ENCODE data around the gene RNF180. TPM values are rescaled to one million over a fixed set of nuclear protein-coding genes. Genes with fewer than 3 reads are reported as not detected.

The RNF180 gene
- total RNA-seq, 1 donor from 2014 or later = 8.6 TPM

- TF ChIP-seq, protein P1, sequence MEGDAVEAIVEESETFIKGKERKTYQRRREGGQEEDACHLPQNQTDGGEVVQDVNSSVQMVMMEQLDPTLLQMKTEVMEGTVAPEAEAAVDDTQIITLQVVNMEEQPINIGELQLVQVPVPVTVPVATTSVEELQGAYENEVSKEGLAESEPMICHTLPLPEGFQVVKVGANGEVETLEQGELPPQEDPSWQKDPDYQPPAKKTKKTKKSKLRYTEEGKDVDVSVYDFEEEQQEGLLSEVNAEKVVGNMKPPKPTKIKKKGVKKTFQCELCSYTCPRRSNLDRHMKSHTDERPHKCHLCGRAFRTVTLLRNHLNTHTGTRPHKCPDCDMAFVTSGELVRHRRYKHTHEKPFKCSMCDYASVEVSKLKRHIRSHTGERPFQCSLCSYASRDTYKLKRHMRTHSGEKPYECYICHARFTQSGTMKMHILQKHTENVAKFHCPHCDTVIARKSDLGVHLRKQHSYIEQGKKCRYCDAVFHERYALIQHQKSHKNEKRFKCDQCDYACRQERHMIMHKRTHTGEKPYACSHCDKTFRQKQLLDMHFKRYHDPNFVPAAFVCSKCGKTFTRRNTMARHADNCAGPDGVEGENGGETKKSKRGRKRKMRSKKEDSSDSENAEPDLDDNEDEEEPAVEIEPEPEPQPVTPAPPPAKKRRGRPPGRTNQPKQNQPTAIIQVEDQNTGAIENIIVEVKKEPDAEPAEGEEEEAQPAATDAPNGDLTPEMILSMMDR (IDR thresholded peaks at IDR 0.05; ENCODE audit: unreplicated experiment) = no peak
- Mint-ChIP-seq H3K27me3 (ENCODE audit: low read depth) (no peaks in the 10 kb centered on the region), H3K27ac (no peak overlapping the region), H3K36me3 (no peaks in the 10 kb centered on the region), H3K4me1 (no peaks in the 10 kb centered on the region), H3K9me3 (no peaks in the 10 kb centered on the region), H3K4me3 (no peak overlapping the region)
- DNase-seq (ENCODE audit: low spot score in 2 of 2, unreplicated experiment in 2 of 2) = no peak
Observed at GRCh38 chr5:64181440-64181839, 15.8 kb downstream of the RNF180 start.

DNA sequence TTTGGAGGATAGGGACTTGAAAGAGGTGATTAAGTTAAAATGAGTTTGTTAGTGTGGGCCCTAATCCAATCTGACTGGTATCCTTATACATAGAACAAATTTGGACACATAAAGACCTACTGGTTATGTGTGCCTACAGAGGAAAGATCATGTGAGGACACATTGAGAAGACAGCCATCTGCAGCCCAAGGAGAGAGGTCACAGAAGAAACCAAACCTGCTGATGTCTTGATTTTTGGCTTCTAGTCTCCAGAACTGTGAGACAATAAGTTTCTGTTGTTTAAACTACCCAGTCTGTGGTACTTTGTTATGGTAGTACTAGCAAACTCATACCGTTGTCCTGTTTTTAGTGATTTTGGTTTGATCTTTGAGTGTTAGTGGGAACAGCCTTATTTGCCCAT, 18.3 kb downstream of the RNF180 start:
- no peak for DNase-seq (ENCODE audit: low spot score in 2 of 2, unreplicated experiment in 2 of 2)

GRCh38 chr5:64184832-64185231, 19.2 kb downstream of the RNF180 start:
- Mint-ChIP-seq H3K36me3 (no peaks in the 10 kb centered on the region), H3K9me3 (no peaks in the 10 kb centered on the region), H3K4me3 (no peak overlapping the region), H3K27ac (no peak overlapping the region), H3K4me1 (no peaks in the 10 kb centered on the region), H3K27me3 (ENCODE audit: low read depth) (no peaks in the 10 kb centered on the region)
- TF ChIP-seq, protein P1 (IDR thresholded peaks at IDR 0.05; ENCODE audit: unreplicated experiment) = no peak
- no peak for DNase-seq (ENCODE audit: low spot score in 2 of 2, unreplicated experiment in 2 of 2)

More for the DNA sequence above, 18.3 kb downstream of the RNF180 start:
- Mint-ChIP-seq H3K27ac (no peak overlapping the region), H3K4me1 (no peaks in the 10 kb centered on the region), H3K27me3 (ENCODE audit: low read depth) (no peaks in the 10 kb centered on the region), H3K4me3 (no peak overlapping the region), H3K36me3 (no peaks in the 10 kb centered on the region), H3K9me3 (no peaks in the 10 kb centered on the region)
- TF ChIP-seq, protein P1 (IDR thresholded peaks at IDR 0.05; ENCODE audit: unreplicated experiment) = no peak

- H3K4me1 Mint-ChIP-seq = no peaks in the 10 kb centered on the region
- DNase-seq (ENCODE audit: low spot score in 2 of 2, unreplicated experiment in 2 of 2) = no peak
Observed at GRCh38 chr5:64188776-64189175, 23.1 kb downstream of the RNF180 start.

DNA sequence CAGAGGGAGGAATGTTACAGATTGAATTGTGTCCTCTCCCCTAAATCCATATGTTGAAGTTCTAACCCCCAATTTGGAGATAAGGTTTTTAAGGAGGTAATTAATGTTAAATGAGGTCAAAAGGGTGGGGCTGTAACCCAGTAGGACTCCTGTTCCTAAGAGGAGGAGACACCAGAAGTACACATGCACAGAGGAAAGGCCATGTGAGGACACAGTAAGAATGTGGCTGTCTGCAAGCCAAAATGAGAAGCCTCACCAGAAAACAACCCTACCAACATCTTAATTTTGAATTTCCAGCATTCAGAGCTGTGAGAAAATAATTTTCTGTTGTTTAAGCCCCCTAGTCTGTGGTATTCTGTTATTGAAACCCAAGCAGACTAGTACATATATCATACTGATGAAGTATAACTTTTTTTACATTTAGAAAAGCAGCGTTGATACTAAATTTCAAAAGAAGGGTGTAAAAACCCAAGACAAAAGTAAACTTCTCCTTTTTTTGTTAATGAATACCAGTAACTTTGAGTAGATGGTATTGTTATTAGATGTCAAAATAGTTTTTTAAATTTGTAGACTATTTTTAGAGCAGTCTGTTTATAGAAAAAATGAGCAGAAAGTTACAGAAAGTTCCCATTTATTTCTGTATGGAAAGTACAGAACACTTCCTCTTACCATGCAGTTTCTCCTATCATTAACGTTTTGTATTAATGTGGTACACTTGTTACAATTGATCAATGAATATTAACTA, 25.1 kb downstream of the RNF180 start:
- H3K4me3 Mint-ChIP-seq = no peak overlapping the region
- no peaks in the 10 kb centered on the region for H3K9me3 Mint-ChIP-seq
- no peak overlapping the region for H3K27ac Mint-ChIP-seq
- no peaks in the 10 kb centered on the region for H3K36me3 Mint-ChIP-seq
- no peak for DNase-seq (ENCODE audit: low spot score in 2 of 2, unreplicated experiment in 2 of 2)
- TF ChIP-seq, protein P1 (IDR thresholded peaks at IDR 0.05; ENCODE audit: unreplicated experiment) = no peak
- no peaks in the 10 kb centered on the region for H3K4me1 Mint-ChIP-seq
- H3K27me3 Mint-ChIP-seq (ENCODE audit: low read depth) = no peaks in the 10 kb centered on the region

More at GRCh38 chr5:64188776-64189175, 23.1 kb downstream of the RNF180 start:
- H3K36me3 Mint-ChIP-seq = no peaks in the 10 kb centered on the region
- H3K27ac Mint-ChIP-seq = no peak overlapping the region
- no peaks in the 10 kb centered on the region for H3K9me3 Mint-ChIP-seq
- H3K27me3 Mint-ChIP-seq (ENCODE audit: low read depth) = no peaks in the 10 kb centered on the region
- TF ChIP-seq, protein P1 (IDR thresholded peaks at IDR 0.05; ENCODE audit: unreplicated experiment) = no peak
- no peak overlapping the region for H3K4me3 Mint-ChIP-seq

Measured in mesothelial cell of epicardium (in vitro differentiated cells).